NB4 (cell line): ENCODE results near the gene CTNNA3.

Source experiments
- DNase-seq: peaks from one replicate; pipeline ENCODE4 v3.0.0; 2010; ENCODE audit warnings: low read depth
- H3K4me3 ChIP-seq: one replicate; pipeline ENCODE4 v1.5.1; 2011; ENCODE audit warnings: mild to moderate bottlenecking, low read depth, low read length, moderate library complexity
- MYC ChIP-seq: IDR thresholded peaks from 2 replicates; pipeline ENCODE4 v1.6.1; 2011; ENCODE audit warnings: low read depth, low read length
- POLR2A ChIP-seq: IDR thresholded peaks from 2 replicates; pipeline ENCODE4 v1.6.1; 2011; ENCODE audit warnings: mild to moderate bottlenecking; ENCODE audit not compliant: insufficient read length; ENCODE audit errors: extremely low read depth
- TF ChIP-seq, protein P1 (sequence below): IDR thresholded peaks from 2 replicates; pipeline ENCODE4 v1.6.1; 2011; ENCODE audit warnings: low read depth, low read length
- TF ChIP-seq, protein P2 (sequence below): IDR thresholded peaks from one replicate; pipeline ENCODE4 v1.5.1; 2012; ENCODE audit warnings: low read depth, low read length

The CTNNA3 gene

DNA sequence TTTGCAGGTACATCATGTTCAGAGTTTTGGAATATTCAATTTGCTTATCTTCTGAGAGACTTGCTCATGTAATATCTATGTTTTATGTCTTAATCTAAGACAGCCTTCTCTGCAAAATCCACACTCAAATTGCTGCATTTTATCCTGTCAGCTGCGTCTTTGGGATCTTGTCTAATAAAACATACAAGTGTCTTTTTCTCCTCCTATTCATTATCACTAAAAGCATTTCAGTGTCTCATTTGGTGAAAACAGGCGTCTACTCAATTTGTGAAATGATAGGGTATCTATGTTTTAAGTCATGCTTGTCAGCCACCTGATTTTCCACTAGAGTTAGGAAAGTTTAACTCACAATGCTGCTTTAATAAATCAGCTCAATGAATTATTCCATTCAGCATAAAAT lies 882.9 kb downstream of the CTNNA3 start:
- TF ChIP-seq, protein P1, sequence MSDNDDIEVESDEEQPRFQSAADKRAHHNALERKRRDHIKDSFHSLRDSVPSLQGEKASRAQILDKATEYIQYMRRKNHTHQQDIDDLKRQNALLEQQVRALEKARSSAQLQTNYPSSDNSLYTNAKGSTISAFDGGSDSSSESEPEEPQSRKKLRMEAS, result no peak
- TF ChIP-seq, protein P2, sequence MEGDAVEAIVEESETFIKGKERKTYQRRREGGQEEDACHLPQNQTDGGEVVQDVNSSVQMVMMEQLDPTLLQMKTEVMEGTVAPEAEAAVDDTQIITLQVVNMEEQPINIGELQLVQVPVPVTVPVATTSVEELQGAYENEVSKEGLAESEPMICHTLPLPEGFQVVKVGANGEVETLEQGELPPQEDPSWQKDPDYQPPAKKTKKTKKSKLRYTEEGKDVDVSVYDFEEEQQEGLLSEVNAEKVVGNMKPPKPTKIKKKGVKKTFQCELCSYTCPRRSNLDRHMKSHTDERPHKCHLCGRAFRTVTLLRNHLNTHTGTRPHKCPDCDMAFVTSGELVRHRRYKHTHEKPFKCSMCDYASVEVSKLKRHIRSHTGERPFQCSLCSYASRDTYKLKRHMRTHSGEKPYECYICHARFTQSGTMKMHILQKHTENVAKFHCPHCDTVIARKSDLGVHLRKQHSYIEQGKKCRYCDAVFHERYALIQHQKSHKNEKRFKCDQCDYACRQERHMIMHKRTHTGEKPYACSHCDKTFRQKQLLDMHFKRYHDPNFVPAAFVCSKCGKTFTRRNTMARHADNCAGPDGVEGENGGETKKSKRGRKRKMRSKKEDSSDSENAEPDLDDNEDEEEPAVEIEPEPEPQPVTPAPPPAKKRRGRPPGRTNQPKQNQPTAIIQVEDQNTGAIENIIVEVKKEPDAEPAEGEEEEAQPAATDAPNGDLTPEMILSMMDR, result no peak
- TF ChIP-seq MYC, result no peak
- no peak for TF ChIP-seq POLR2A
- no peak for DNase-seq
- H3K4me3 ChIP-seq, result no peak overlapping the region

DNA sequence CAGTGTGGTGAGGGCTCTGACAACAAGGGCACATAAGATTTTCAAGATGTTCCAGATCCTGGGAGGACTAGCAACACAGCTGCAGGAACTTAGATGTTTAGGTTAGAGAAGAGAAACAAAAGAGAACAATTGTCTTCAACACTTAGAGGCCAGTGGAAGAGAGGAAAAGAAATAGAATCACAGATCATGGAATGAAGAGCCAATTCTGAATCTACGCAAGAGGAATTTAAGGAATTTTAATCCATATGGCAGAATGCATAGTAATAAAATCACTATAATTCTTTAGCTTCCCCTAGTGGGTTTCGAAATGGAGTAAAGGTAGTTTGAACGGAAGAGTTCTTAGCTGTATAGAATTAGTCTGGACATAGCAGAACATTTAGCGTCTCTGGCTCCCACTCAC lies 884.8 kb downstream of the CTNNA3 start:
- no peak for TF ChIP-seq POLR2A
- TF ChIP-seq, protein P1, result no peak
- TF ChIP-seq, protein P2, result no peak
- TF ChIP-seq MYC, result no peak
- no peak overlapping the region for H3K4me3 ChIP-seq
- no peak for DNase-seq

DNA sequence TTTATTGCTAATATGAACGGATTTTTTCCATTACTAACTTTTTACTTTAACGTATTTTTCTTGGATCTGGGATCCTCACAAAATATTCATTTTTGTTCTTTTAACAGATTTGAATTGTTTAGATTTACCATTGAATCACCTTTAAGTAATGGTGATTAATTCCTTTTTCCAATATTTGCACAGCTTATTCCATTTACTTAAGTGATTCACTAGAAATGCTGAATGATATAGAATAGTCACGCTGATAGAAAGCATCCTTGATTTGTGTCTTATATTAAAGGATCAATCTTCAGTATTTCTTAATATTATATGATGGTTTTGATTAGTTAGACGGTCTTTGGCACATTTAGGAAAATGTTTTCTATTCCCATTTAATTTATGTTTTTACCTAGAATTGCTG lies 886.6 kb downstream of the CTNNA3 start:
- no peak for DNase-seq
- H3K4me3 ChIP-seq, result no peak overlapping the region
- TF ChIP-seq, protein P2, result no peak
- TF ChIP-seq, protein P1, result no peak
- TF ChIP-seq MYC (no peak), POLR2A (no peak)

DNA sequence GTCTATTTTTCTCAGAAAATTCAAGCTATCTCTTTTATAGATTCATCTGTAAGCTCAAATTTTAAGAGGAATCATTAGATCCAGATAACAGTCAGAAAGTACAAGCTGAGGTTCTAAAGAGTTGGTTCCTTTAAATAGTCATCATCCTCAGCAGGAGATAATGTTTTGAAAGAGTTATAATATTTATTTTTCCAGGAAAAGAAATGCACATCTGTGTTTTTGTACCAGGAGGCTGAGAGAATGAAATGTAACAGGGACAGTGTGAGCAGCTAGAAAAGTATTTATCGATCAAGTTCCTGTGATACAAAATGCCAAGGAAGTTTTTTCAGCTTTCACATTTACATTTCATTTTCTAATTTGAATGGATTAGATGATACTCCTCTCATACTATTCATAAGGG lies 890.4 kb downstream of the CTNNA3 start:
- no peak for DNase-seq
- H3K4me3 ChIP-seq, result no peak overlapping the region
- TF ChIP-seq MYC (no peak), POLR2A (no peak)
- TF ChIP-seq, protein P1, result no peak
- TF ChIP-seq, protein P2, result no peak

DNA sequence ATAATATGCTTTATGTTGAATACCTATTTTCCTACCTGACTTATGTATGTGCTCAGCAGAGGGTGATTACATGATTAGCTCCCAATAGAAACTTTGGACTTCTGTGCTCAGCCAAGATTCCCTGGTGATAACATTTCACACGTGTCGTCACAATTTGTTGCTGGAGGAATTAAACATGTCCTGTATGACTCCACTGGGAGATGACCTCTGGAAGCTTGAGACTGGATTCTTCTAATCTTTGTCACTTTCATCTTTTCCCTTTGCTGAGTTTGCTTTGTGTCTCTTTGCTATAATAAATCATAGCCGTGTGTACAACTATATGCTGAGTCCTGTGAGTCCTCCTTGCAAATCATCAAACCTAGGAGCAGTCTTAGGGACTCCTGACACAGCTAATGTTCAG lies 891.0 kb downstream of the CTNNA3 start:
- TF ChIP-seq MYC (no peak), POLR2A (no peak)
- TF ChIP-seq, protein P2, result no peak
- TF ChIP-seq, protein P1, result no peak
- DNase-seq, result no peak
- H3K4me3 ChIP-seq, result no peak overlapping the region

DNA sequence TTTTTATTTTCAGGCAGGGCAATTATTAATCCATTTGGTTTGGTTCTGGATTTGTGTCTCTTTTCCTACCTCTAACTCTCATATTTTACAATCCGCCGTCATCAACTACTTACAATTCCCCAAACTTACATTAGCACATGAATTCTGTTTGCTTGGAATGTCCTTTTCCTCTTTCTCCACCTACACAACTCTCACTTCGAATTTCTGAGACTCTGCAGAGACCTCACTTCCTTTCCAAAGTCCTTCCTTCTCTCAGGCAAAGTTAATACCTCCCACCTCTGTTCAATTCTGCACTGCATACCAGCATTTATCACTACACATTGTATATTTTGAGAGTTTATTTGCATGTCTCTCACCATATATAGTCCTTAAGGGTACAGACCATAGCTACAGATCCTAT lies 892.8 kb downstream of the CTNNA3 start:
- DNase-seq, result no peak
- TF ChIP-seq, protein P2, result no peak
- TF ChIP-seq MYC (no peak), POLR2A (no peak)
- H3K4me3 ChIP-seq, result no peak overlapping the region
